NCI-H1436 treated with DMSO at 0.1 percent for 48 hours (cell line): ENCODE results near the gene CCDC192.

ENCODE experiments used
- DNase-seq: peaks from one replicate; lab custom pipeline; 2025; lab: John Stamatoyannopoulos, UW

CCDC192 gene

GRCh38 chr5:127810707-127811490 is 107.7 kb downstream of the CCDC192 start:
- no peak for DNase-seq

GRCh38 chr5:127812570-127812969 is 109.4 kb downstream of the CCDC192 start:
- DNase-seq = no peak

DNA sequence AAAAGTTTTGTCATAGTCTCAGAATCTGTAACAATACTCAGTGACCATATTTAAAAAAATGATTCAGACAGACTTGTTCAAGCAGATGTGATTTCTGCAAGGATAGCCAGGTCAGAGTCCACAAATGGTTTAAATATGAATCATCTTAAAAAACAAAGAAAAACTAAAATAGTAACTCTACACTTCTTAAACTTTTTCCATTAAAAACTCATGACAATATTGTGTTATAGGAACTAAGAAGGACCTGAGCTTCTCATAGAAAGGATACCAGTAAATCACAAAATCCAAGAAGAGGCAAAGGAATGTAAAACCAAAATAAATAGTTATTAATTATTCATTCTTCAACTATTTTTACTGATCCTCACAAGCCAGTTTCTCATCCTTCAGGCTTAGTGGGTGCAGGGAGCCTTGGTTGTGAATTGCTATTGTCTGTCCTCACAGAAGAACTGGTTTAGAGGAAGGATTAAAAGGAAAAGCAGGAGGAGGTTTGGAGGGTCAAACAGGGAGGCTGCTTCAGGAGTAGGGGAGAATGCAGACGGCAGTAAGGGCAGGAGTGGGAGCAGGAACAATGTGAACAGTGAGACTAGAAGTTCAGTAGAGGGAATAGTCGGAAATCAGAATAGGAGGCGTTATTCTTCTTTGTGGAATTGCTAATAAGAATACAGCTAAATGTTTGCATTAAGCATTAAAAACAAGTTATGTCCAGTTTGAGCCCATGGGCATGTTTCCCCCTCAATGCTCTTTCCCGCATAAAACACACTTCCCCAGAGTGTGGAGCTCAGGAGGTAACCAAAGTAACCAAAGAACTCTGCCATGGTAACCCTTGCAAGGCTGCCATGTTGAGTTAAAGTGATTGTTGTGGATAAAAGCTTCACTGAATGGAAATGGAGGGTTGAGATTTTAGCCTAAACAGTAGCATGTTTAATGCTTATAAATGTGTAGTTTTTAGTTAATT is 110.7 kb downstream of the CCDC192 start:
- DNase-seq = no peak

GRCh38 chr5:127814588-127814973 is 111.4 kb downstream of the CCDC192 start:
- no peak for DNase-seq

- DNase-seq = no peak
These were observed 117.8 kb downstream of the CCDC192 start for GRCh38 chr5:127820910-127821553.

DNA sequence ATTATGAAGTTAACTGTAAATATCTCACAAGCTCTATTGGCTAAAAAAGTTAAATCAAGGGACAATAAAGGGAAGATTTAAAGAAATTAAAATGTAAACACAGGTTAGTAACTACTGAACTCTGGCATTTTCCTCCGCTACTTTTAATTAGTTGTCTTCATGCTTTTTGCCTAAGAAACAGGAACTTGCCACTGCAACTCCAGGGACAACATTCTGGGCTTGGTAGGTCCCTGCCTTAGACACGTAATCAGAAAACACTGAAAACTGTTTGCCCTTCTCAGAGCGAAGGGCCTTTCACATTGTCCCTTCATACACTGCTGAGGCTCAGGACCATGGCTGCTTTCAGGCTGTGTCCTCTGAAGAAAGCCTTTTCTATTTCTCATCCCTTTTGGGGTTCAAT is 118.7 kb downstream of the CCDC192 start:
- DNase-seq = no peak

GRCh38 chr5:127824126-127824525 is 120.9 kb downstream of the CCDC192 start:
- no peak for DNase-seq

- DNase-seq = no peak
These were observed 122.8 kb downstream of the CCDC192 start for GRCh38 chr5:127826011-127826410.

DNA sequence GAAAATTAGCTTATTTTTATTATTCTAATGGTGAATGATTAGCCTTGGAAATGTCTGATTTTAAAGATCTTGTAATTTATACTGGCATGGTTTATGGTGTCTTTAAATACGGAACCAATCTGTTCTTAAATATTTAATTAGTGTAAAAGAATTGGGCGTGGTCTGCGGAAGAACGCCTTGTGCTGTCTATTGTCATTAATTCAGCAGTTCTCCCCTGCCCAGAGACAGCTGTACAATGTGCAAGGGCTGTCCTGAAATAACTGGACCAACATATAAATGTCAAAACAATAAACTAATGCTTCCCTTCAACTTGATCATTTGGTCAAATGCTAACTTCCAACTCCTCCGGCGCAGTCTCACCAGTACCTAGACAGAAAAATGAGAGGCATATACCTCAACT is 124.3 kb downstream of the CCDC192 start:
- DNase-seq = no peak

DNA sequence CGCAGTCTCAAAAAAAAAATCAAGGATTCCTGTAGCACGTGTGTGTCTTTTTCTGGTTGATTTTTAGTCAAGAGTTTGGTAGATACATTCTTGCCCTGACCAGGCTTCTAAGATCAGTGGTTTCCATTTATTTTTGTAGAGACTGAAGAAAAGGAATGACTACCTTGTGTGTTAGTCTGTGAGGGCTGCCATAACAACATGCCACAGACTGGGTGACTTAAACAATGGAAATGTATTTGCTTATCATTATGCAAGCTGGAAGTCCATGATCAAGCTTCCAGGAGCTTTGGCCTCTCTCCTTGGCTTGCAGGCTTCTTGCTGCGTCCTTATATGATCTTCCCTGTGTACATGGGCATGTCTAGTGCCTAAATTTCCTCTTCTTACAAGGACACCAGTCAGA is 127.0 kb downstream of the CCDC192 start:
- no peak for DNase-seq

- no peak for DNase-seq
These were observed 127.8 kb downstream of the CCDC192 start for GRCh38 chr5:127830829-127831598.

DNA sequence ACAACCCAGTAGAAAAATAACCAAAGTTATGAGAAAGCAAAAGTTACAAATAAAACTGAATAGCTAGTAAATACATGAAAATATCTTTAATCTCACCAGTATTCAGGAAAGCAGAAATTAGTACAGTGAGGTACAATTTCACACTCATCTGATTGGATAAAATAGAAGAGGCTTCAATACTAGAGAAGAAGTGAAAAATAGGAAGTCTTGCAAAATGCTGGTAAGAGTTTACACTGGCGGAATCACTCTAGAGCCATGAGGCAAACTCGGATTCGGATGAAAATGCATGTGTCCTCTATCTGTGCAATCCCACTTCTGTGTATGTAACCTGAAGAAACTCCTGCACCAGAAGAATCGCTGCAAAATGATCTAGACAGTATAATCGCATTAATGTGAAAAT is 128.9 kb downstream of the CCDC192 start:
- no peak for DNase-seq

- DNase-seq = no peak
These were observed 130.9 kb downstream of the CCDC192 start for GRCh38 chr5:127834094-127834531.

GRCh38 chr5:127834554-127834953 is 131.4 kb downstream of the CCDC192 start:
- DNase-seq = no peak

DNA sequence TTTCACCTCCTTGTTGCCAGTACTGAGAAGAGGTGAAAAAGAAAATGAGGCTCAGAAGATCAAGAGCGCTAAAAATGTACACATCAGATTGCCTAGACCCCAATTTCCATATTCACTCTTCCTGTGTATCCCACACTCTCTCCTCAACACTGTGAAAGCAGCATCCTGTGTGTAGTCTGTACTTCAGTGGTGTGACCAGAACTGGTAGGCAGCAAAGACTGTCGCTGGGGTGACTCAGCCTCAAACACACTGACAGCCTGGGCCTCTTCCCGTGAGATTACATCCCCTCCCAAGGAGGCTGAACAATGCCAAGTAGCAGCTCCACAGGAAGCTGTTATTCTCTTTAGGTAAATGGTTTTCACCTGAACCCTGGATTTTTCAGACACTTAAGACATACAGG is 135.5 kb downstream of the CCDC192 start:
- DNase-seq = no peak

- DNase-seq = no peak
These were observed 135.9 kb downstream of the CCDC192 start for GRCh38 chr5:127839072-127839471.

DNA sequence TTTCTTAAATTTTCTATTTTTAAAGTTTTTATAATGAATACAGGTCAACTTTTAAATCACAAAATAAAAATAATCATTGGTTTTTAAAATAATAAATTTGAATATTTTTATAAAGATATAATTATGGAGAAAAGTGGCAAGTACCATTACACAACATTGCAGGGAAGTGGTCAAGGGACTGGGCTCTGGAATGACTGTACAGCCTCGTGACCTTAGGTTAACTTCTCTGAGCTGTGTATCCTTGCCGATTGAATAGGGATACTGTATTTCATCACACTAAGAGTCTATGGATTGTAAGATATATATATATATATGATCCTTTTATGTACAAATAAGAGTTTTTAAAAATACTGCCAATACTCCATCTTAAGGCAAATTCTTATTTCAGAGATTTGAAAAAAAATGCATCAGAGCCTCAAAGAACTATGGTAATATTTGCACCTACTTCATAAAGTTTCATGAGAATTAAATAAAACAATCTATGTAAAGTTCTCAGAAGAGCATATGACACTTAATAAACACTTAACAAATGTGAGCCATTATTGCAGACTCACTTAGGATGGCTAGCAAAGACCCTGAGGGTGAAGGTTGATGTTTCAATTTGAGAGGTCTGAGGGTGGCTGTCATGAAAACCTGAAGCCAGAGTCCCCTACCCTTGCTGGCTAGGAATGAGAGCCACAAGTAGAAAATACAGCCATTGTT is 136.5 kb downstream of the CCDC192 start:
- no peak for DNase-seq

GRCh38 chr5:127840198-127840524 is 137.0 kb downstream of the CCDC192 start:
- no peak for DNase-seq

GRCh38 chr5:127840809-127841208 is 137.6 kb downstream of the CCDC192 start:
- no peak for DNase-seq

GRCh38 chr5:127844581-127845021 is 141.4 kb downstream of the CCDC192 start:
- DNase-seq = no peak

- DNase-seq = no peak
These were observed 143.7 kb downstream of the CCDC192 start for GRCh38 chr5:127846884-127847283.
